ES-I3 (cell line): ENCODE results near the gene SERPINB6.
A peak's percentile ranks its signal among the peaks of the same experiment; 100 is the strongest.
"Not testable (repeated sequence)": the region's sequence is repeated elsewhere in the genome, so short reads cannot be mapped to it uniquely, and the experiment has no call there.

Experiments
- H3K36me3 ChIP-seq: 2 replicates; pipeline ENCODE4 v1.6.1; 2013; ENCODE audit warnings: mild to moderate bottlenecking, low read length, control low read depth, moderate library complexity; ENCODE audit not compliant: insufficient read depth
- H3K4me1 ChIP-seq: 2 replicates; pipeline ENCODE4 v1.6.1; 2013; ENCODE audit warnings: mild to moderate bottlenecking, control low read depth, low read length; ENCODE audit not compliant: insufficient read depth
- H3K9ac ChIP-seq: 2 replicates; pipeline ENCODE4 v1.6.1; 2013; ENCODE audit warnings: low read depth, mild to moderate bottlenecking, low read length, moderate library complexity
- H3K9me3 ChIP-seq: 2 replicates; pipeline ENCODE4 v1.6.1; 2013; ENCODE audit warnings: mild to moderate bottlenecking, low read length, moderate library complexity; ENCODE audit not compliant: control insufficient read depth, insufficient read depth

Gene SERPINB6

GRCh38 chr6:2971420-2972218 lies at the start of gene SERPINB6:
Gene SERPINB6 (minus strand): TSS chr6:2971567. CDS start chr6:2959332, 12,235 bp downstream.
- H3K36me3 ChIP-seq: no peaks in the 10 kb centered on the region
- H3K9ac ChIP-seq: peak within 1 kb of the TSS; percentile 90
- no peaks in the 10 kb centered on the region for H3K9me3 ChIP-seq
- H3K4me1 ChIP-seq: peaks cover 6% of the 10 kb centered on the region

- Histone ChIP-seq H3K9ac (no peak overlapping the region), H3K4me1 (peaks cover 5% of the 10 kb centered on the region; the same call in 1 of the 2 replicates), H3K36me3 (peaks cover 22% of the 10 kb centered on the region), H3K9me3 (no peaks in the 10 kb centered on the region)
Observed at GRCh38 chr6:3019749-3020320, 48.5 kb upstream of the SERPINB6 start.

- H3K36me3 ChIP-seq: peaks cover 26% of the 10 kb centered on the region
Observed at GRCh38 chr6:3019065-3019464, 47.7 kb upstream of the SERPINB6 start.

GRCh38 chr6:3017304-3017703 lies 45.9 kb upstream of the SERPINB6 start:
- H3K9ac ChIP-seq: no peak overlapping the region
- H3K36me3 ChIP-seq: peaks cover 34% of the 10 kb centered on the region
- no peaks in the 10 kb centered on the region for H3K9me3 ChIP-seq
- H3K4me1 ChIP-seq: no peaks in the 10 kb centered on the region

More at GRCh38 chr6:3019065-3019464, 47.7 kb upstream of the SERPINB6 start:
- H3K9me3 ChIP-seq: no peaks in the 10 kb centered on the region
- H3K4me1 ChIP-seq: peaks cover 5% of the 10 kb centered on the region; the same call in 1 of the 2 replicates
- H3K9ac ChIP-seq: no peak overlapping the region

GRCh38 chr6:3016473-3017280 lies 45.3 kb upstream of the SERPINB6 start:
- Histone ChIP-seq H3K36me3 (peaks cover 41% of the 10 kb centered on the region), H3K9ac (no peak overlapping the region), H3K4me1 (no peaks in the 10 kb centered on the region), H3K9me3 (0 out of 2 replicates have a peak, but pooled peaks cover 5% of the 10 kb centered on the region)

GRCh38 chr6:3015144-3015543 lies 43.8 kb upstream of the SERPINB6 start:
- H3K4me1 ChIP-seq: no peaks in the 10 kb centered on the region
- peaks cover 17% of the 10 kb centered on the region for H3K9me3 ChIP-seq
- peaks cover 51% of the 10 kb centered on the region for H3K36me3 ChIP-seq
- H3K9ac ChIP-seq: no peak overlapping the region

GRCh38 chr6:3014675-3015066 lies 43.3 kb upstream of the SERPINB6 start:
- H3K9ac ChIP-seq: no peak overlapping the region
- H3K9me3 ChIP-seq: peaks cover 21% of the 10 kb centered on the region
- peaks cover 56% of the 10 kb centered on the region for H3K36me3 ChIP-seq
- no peaks in the 10 kb centered on the region for H3K4me1 ChIP-seq

GRCh38 chr6:3013901-3014674 lies 42.7 kb upstream of the SERPINB6 start:
- H3K36me3 ChIP-seq: peaks cover 59% of the 10 kb centered on the region
- H3K4me1 ChIP-seq: no peaks in the 10 kb centered on the region
- no peak overlapping the region for H3K9ac ChIP-seq
- peaks cover 21% of the 10 kb centered on the region for H3K9me3 ChIP-seq

GRCh38 chr6:3013486-3013885 lies 42.1 kb upstream of the SERPINB6 start:
- Histone ChIP-seq H3K4me1 (no peaks in the 10 kb centered on the region), H3K9ac (no peak overlapping the region), H3K9me3 (peaks cover 21% of the 10 kb centered on the region), H3K36me3 (peaks cover 59% of the 10 kb centered on the region)

- peaks cover 21% of the 10 kb centered on the region for H3K9me3 ChIP-seq
- peaks cover 62% of the 10 kb centered on the region for H3K36me3 ChIP-seq
- no peak overlapping the region for H3K9ac ChIP-seq
- H3K4me1 ChIP-seq: no peaks in the 10 kb centered on the region; the same call in 1 of the 2 replicates
Observed at GRCh38 chr6:3011592-3011991, 40.2 kb upstream of the SERPINB6 start.

GRCh38 chr6:3011158-3011557 lies 39.8 kb upstream of the SERPINB6 start:
- H3K36me3 ChIP-seq: peaks cover 64% of the 10 kb centered on the region
- no peak overlapping the region for H3K9ac ChIP-seq
- peaks cover 21% of the 10 kb centered on the region for H3K9me3 ChIP-seq
- H3K4me1 ChIP-seq: no peaks in the 10 kb centered on the region; the same call in 1 of the 2 replicates

GRCh38 chr6:3009930-3010329 lies 38.6 kb upstream of the SERPINB6 start:
- Histone ChIP-seq H3K4me1 (no peaks in the 10 kb centered on the region; the same call in 1 of the 2 replicates), H3K36me3 (peaks cover 68% of the 10 kb centered on the region), H3K9ac (no peak overlapping the region), H3K9me3 (peaks cover 21% of the 10 kb centered on the region)

GRCh38 chr6:3008712-3009265 lies 37.4 kb upstream of the SERPINB6 start:
- not testable (repeated sequence) for H3K4me1 ChIP-seq, H3K9ac ChIP-seq
- Histone ChIP-seq H3K36me3 (peaks cover 65% of the 10 kb centered on the region), H3K9me3 (peaks cover 21% of the 10 kb centered on the region)
